HEK293 (cell line): ENCODE results near the gene EXOC7.
A peak's percentile ranks its signal among the peaks of the same experiment; 100 is the strongest.

Source experiments
- CTCF ChIA-PET: fragments of 350-600 bp; formaldehyde crosslinking; extraction: SDS; loops from one replicate; lab custom pipeline; 2021; ENCODE audit warnings: antibody characterized with exemption; lab: Yijun Ruan, JAX
- POLR2A ChIA-PET: fragments of 300-600 bp; formaldehyde crosslinking; extraction: SDS; loops from one replicate; lab custom pipeline; 2020; ENCODE audit warnings: antibody characterized with exemption, inconsistent platforms; lab: Yijun Ruan, JAX
- H3K27ac ChIP-seq: fragments of 200-500 bp; sonication (Bioruptor generic); 2 replicates; pipeline ENCODE4 v1.5.1; 2014; ENCODE audit warnings: low read depth, low read length, control low read depth, inconsistent platforms; ENCODE audit errors: extremely low read depth
- H3K36me3 ChIP-seq, 2 experiments: fragments of 200-500 bp in 1 of 2; sonication (Bioruptor generic) in 1 of 2; 1 replicate in 1 of 2; 2 replicates in 1 of 2; pipeline ENCODE4 v1.5.1; 2014 to 2017; ENCODE audit warnings: inconsistent platforms in 2 of 2, low read length in 2 of 2; ENCODE audit not compliant: control insufficient read depth in 2 of 2, insufficient read depth in 1 of 2
- H3K4me1 ChIP-seq: fragments of 200-500 bp; sonication (Bioruptor generic); 2 replicates; pipeline ENCODE4 v1.5.1; 2014; ENCODE audit warnings: mild to moderate bottlenecking, low read length, inconsistent platforms; ENCODE audit not compliant: control insufficient read depth, insufficient read depth
- H3K4me3 ChIP-seq: 2 replicates; pipeline ENCODE4 v1.5.1; 2011; ENCODE audit warnings: low read depth, mild to moderate bottlenecking, control low read depth, low read length, moderate library complexity
- H3K9me3 ChIP-seq: fragments of 200-500 bp; sonication (Bioruptor generic); 2 replicates; pipeline ENCODE4 v1.5.1; 2014; ENCODE audit warnings: low read depth, low read length, inconsistent platforms; ENCODE audit not compliant: control insufficient read depth, insufficient read depth
- BCL11A ChIP-seq: fragments of 450-650 bp; formaldehyde crosslinking; IDR thresholded peaks from 2 replicates; pipeline ENCODE4 v1.5.1; 2016; ENCODE audit warnings: low read depth, missing biosample characterization, missing genetic modification characterization
- EGR2 ChIP-seq: fragments of 450-650 bp; formaldehyde crosslinking; IDR thresholded peaks from 2 replicates; pipeline ENCODE4 v1.5.1; 2016; ENCODE audit warnings: low read depth, missing biosample characterization, missing genetic modification characterization
- GLI2 ChIP-seq: fragments of 450-650 bp; formaldehyde crosslinking; IDR thresholded peaks from 2 replicates; pipeline ENCODE4; 2017; ENCODE audit warnings: missing biosample characterization, missing genetic modification characterization, low read depth, borderline replicate concordance
- KLF1 ChIP-seq: fragments of 450-650 bp; formaldehyde crosslinking; IDR thresholded peaks from 2 replicates; pipeline ENCODE4 v1.5.1; 2016; ENCODE audit warnings: missing biosample characterization, missing genetic modification characterization
- MYNN ChIP-seq: fragments of 450-650 bp; formaldehyde crosslinking; IDR thresholded peaks from 2 replicates; pipeline ENCODE4 v1.5.1; 2016; ENCODE audit warnings: missing biosample characterization, missing genetic modification characterization, borderline replicate concordance
- REPIN1 ChIP-seq: fragments of 450-650 bp; formaldehyde crosslinking; IDR thresholded peaks from 2 replicates; pipeline ENCODE4 v1.5.1; 2017; ENCODE audit warnings: missing biosample characterization, missing genetic modification characterization, low read depth
- SP3 ChIP-seq: fragments of 450-650 bp; formaldehyde crosslinking; IDR thresholded peaks from 2 replicates; pipeline ENCODE4 v1.5.1; 2016; ENCODE audit warnings: missing biosample characterization, missing genetic modification characterization
- YY1 ChIP-seq: fragments of 450-650 bp; formaldehyde crosslinking; IDR thresholded peaks from 2 replicates; pipeline ENCODE4 v1.5.1; 2018; ENCODE audit warnings: missing biosample characterization, missing genetic modification characterization
- ZFP41 ChIP-seq: fragments of 450-650 bp; formaldehyde crosslinking; IDR thresholded peaks from 2 replicates; pipeline ENCODE4 v1.5.1; 2016; ENCODE audit warnings: missing biosample characterization, missing genetic modification characterization, borderline replicate concordance
- ZNF132 ChIP-seq: fragments of 450-650 bp; formaldehyde crosslinking; IDR thresholded peaks from 2 replicates; pipeline ENCODE4 v1.5.1; 2017; ENCODE audit warnings: missing biosample characterization, missing genetic modification characterization, borderline replicate concordance
- ZNF138 ChIP-seq: fragments of 450-650 bp; formaldehyde crosslinking; IDR thresholded peaks from 2 replicates; pipeline ENCODE4 v1.5.1; 2016; ENCODE audit warnings: missing biosample characterization, missing genetic modification characterization, borderline replicate concordance
- ZNF174 ChIP-seq: fragments of 450-650 bp; formaldehyde crosslinking; IDR thresholded peaks from 2 replicates; pipeline ENCODE4 v1.5.0; 2017; ENCODE audit warnings: missing biosample characterization, mild to moderate bottlenecking, missing genetic modification characterization
- ZNF184 ChIP-seq: fragments of 450-650 bp; IDR thresholded peaks from 2 replicates; pipeline ENCODE4 v1.5.1; 2018; ENCODE audit warnings: missing biosample characterization, mild to moderate bottlenecking, missing genetic modification characterization
- ZNF19 ChIP-seq: fragments of 450-650 bp; formaldehyde crosslinking; IDR thresholded peaks from 2 replicates; pipeline ENCODE4; 2016; ENCODE audit warnings: missing biosample characterization, missing genetic modification characterization, low read depth
- ZNF211 ChIP-seq: fragments of 450-650 bp; formaldehyde crosslinking; IDR thresholded peaks from 2 replicates; pipeline ENCODE4 v1.5.1; 2016; ENCODE audit warnings: low read depth, missing biosample characterization, missing genetic modification characterization
- ZNF221 ChIP-seq: fragments of 450-650 bp; formaldehyde crosslinking; IDR thresholded peaks from 2 replicates; pipeline ENCODE4 v1.5.1; 2017; ENCODE audit warnings: missing biosample characterization, missing genetic modification characterization, borderline replicate concordance
- ZNF223 ChIP-seq: fragments of 450-650 bp; formaldehyde crosslinking; IDR thresholded peaks from 2 replicates; pipeline ENCODE4 v1.5.1; 2016; ENCODE audit warnings: missing biosample characterization, missing genetic modification characterization
- ZNF24 ChIP-seq: fragments of 450-650 bp; formaldehyde crosslinking; IDR thresholded peaks from 2 replicates; pipeline ENCODE4 v1.5.1; 2016; ENCODE audit warnings: missing biosample characterization, missing genetic modification characterization
- ZNF266 ChIP-seq: fragments of 450-650 bp; formaldehyde crosslinking; IDR thresholded peaks from 2 replicates; pipeline ENCODE4 v1.5.1; 2016; ENCODE audit warnings: missing biosample characterization, missing genetic modification characterization, low read depth
- ZNF311 ChIP-seq: fragments of 450-650 bp; formaldehyde crosslinking; IDR thresholded peaks from 2 replicates; pipeline ENCODE4 v1.5.1; 2017; ENCODE audit warnings: missing biosample characterization, missing genetic modification characterization, borderline replicate concordance
- ZNF324 ChIP-seq: fragments of 450-650 bp; formaldehyde crosslinking; IDR thresholded peaks from 2 replicates; pipeline ENCODE4 v1.5.1; 2016; ENCODE audit warnings: missing biosample characterization, missing genetic modification characterization
- ZNF350 ChIP-seq: fragments of 450-650 bp; formaldehyde crosslinking; IDR thresholded peaks from 2 replicates; pipeline ENCODE4 v1.5.0; 2017; ENCODE audit warnings: missing biosample characterization, mild to moderate bottlenecking, missing genetic modification characterization
- ZNF404 ChIP-seq: fragments of 450-650 bp; formaldehyde crosslinking; IDR thresholded peaks from 2 replicates; pipeline ENCODE4 v1.5.1; 2017; ENCODE audit warnings: missing biosample characterization, missing genetic modification characterization
- ZNF501 ChIP-seq: fragments of 450-650 bp; formaldehyde crosslinking; IDR thresholded peaks from 2 replicates; pipeline ENCODE4 v1.5.1; 2016; ENCODE audit warnings: missing biosample characterization, missing genetic modification characterization
- ZNF544 ChIP-seq: fragments of 450-650 bp; formaldehyde crosslinking; IDR thresholded peaks from 2 replicates; pipeline ENCODE4 v1.5.0; 2017; ENCODE audit warnings: missing biosample characterization, missing genetic modification characterization
- ZNF561 ChIP-seq: fragments of 450-650 bp; IDR thresholded peaks from 2 replicates; pipeline ENCODE4 v1.5.1; 2018; ENCODE audit warnings: missing biosample characterization, missing genetic modification characterization, borderline replicate concordance
- ZNF571 ChIP-seq: fragments of 450-650 bp; formaldehyde crosslinking; IDR thresholded peaks from 2 replicates; pipeline ENCODE4 v1.5.0; 2017; ENCODE audit warnings: missing biosample characterization, missing genetic modification characterization
- ZNF585B ChIP-seq: fragments of 450-650 bp; formaldehyde crosslinking; IDR thresholded peaks from 2 replicates; pipeline ENCODE4 v1.5.1; 2016; ENCODE audit warnings: missing biosample characterization, missing genetic modification characterization
- ZNF621 ChIP-seq: fragments of 450-650 bp; formaldehyde crosslinking; IDR thresholded peaks from 2 replicates; pipeline ENCODE4 v1.5.1; 2017; ENCODE audit warnings: missing biosample characterization, missing genetic modification characterization
- ZNF626 ChIP-seq: fragments of 450-650 bp; sonication (Bioruptor Pico); formaldehyde crosslinking; IDR thresholded peaks from 2 replicates; pipeline ENCODE4 v1.5.1; 2018; ENCODE audit warnings: missing biosample characterization, missing genetic modification characterization, inconsistent platforms
- ZNF629 ChIP-seq: fragments of 450-650 bp; formaldehyde crosslinking; IDR thresholded peaks from 2 replicates; pipeline ENCODE4 v1.5.1; 2017; ENCODE audit warnings: missing biosample characterization, missing genetic modification characterization
- ZNF654 ChIP-seq: fragments of 450-650 bp; formaldehyde crosslinking; IDR thresholded peaks from 2 replicates; pipeline ENCODE4 v1.5.1; 2016; ENCODE audit warnings: low read depth, missing biosample characterization, missing genetic modification characterization
- ZNF843 ChIP-seq: fragments of 450-650 bp; formaldehyde crosslinking; IDR thresholded peaks from 2 replicates; pipeline ENCODE4 v1.5.1; 2016; ENCODE audit warnings: missing biosample characterization, missing genetic modification characterization
- TF ChIP-seq, protein P1 (sequence below): fragments of 450-650 bp; formaldehyde crosslinking; IDR thresholded peaks from 2 replicates; pipeline ENCODE4 v1.5.1; 2017; ENCODE audit warnings: missing biosample characterization, missing genetic modification characterization
- TF ChIP-seq, protein P2 (sequence below): fragments of 450-650 bp; formaldehyde crosslinking; IDR thresholded peaks from 2 replicates; pipeline ENCODE4 v1.5.1; 2016; ENCODE audit warnings: missing biosample characterization, missing genetic modification characterization
- TF ChIP-seq, protein P3 (sequence below): fragments of 450-650 bp; formaldehyde crosslinking; IDR thresholded peaks from 2 replicates; pipeline ENCODE4; 2016; ENCODE audit warnings: missing biosample characterization, missing genetic modification characterization

EXOC7 gene

DNA sequence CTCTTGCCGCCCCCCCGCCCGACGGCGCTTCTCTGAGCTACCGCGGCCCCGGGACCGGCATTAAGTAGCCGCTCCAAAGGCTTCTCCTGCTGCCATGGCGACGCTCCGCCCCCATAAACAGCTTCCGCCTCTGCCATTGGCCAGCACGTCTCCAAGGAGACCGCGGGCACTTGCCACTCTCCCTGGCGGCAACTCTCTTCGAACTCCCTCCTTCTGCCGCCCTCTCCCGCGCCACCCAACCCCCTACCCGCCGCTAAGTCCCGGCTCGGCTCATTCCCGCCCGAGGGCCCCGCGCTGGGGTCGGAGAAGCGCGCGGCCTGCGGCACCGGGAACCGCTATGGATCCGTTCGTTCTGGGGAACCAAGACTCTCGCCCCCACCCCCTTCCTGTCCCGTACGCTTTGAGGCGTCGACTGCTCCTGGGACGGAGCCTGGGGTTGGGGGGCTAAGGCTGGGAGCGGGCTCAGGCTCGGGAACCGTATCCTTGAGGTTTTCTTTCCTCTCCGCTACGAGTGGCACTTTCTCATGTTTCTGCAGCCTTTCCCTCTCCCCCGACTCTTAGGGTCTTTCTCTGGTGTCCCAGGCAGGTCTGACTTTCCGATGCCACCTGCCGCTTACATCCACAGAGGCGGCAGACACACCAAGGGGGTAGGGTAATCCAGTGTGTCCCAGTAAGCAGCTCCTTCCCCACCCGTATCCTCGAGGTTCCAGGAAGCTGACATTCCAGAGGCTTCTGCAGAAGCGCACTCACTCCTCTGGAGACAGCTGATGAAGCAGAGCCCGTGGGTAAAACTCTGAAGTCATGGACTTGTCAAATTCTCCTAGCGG lies 37.8 kb upstream of the EXOC7 start, which contains the start of gene FOXJ1:
FOXJ1 (minus strand) TSS at position 34 of the 827 bp plus-strand sequence. CDS start 850 bp downstream, outside the sequence.
- ChIA-PET CTCF (interaction anchor here (0.6 to 4.3 kb wide), 7 partner anchors 9 to 87 kb away, joined by 4 to 38 read pairs (median 4); no protein-coding TSS in a partner anchor), POLR2A (interaction anchor here (0.6 to 1.5 kb wide), 4 partner anchors 8 to 133 kb away, joined by 3 to 4 read pairs (median 4); no protein-coding TSS in a partner anchor)
- H3K4me3 ChIP-seq, result peak within 1 kb of the TSS; percentile 27
- H3K36me3 ChIP-seq, result peaks cover 0 to 10% of the 10 kb centered on the region in 2 experiments; a peak in 1 of 3 replicates
- peaks cover 9% of the 10 kb centered on the region for H3K4me1 ChIP-seq
- H3K9me3 ChIP-seq, result no peaks in the 10 kb centered on the region
- H3K27ac ChIP-seq, result peak within 1 kb of the TSS; percentile 48; the same call in 1 of the 2 replicates
- TF ChIP-seq ZNF221 (no peak), YY1 (tag by site-specific recombination) (no peak), ZNF621 (tag by site-specific recombination) (no peak), GLI2 (tag by site-specific recombination) (no peak), ZNF585B (tag by site-specific recombination) (no peak), KLF1 (peak; percentile 55), ZNF561 (tag by site-specific recombination) (0 out of 2 replicates have a peak, but pooled peaks have one; percentile 55), ZNF19 (no peak), ZNF132 (tag by site-specific recombination) (no peak), ZNF311 (tag by site-specific recombination) (no peak), BCL11A (tag by site-specific recombination) (0 out of 2 replicates have a peak, but pooled peaks have one; percentile 20), ZNF184 (no peak), REPIN1 (tag by site-specific recombination) (no peak), ZNF544 (tag by site-specific recombination) (no peak), ZNF404 (tag by site-specific recombination) (no peak), ZNF626 (tag by site-specific recombination) (no peak), ZNF266 (no peak), ZNF350 (tag by site-specific recombination) (no peak), ZNF138 (tag by site-specific recombination) (no peak), ZNF501 (tag by site-specific recombination) (peak; percentile 87), ZNF654 (no peak), MYNN (tag by site-specific recombination) (no peak; the same call in 1 of the 2 replicates), ZFP41 (tag by site-specific recombination) (no peak), ZNF24 (tag by site-specific recombination) (0 out of 2 replicates have a peak, but pooled peaks have one; percentile 59), ZNF571 (tag by site-specific recombination) (no peak), ZNF211 (tag by site-specific recombination) (no peak), ZNF223 (tag by site-specific recombination) (no peak), EGR2 (peak; percentile 45; the same call in 1 of the 2 replicates), ZNF324 (tag by site-specific recombination) (no peak), ZNF174 (no peak), ZNF629 (tag by site-specific recombination) (peak; percentile 65; the same call in 1 of the 2 replicates), SP3 (tag by site-specific recombination) (peak; percentile 81), ZNF843 (tag by site-specific recombination) (peak; percentile 54; the same call in 1 of the 2 replicates)
- TF ChIP-seq, protein P1, sequence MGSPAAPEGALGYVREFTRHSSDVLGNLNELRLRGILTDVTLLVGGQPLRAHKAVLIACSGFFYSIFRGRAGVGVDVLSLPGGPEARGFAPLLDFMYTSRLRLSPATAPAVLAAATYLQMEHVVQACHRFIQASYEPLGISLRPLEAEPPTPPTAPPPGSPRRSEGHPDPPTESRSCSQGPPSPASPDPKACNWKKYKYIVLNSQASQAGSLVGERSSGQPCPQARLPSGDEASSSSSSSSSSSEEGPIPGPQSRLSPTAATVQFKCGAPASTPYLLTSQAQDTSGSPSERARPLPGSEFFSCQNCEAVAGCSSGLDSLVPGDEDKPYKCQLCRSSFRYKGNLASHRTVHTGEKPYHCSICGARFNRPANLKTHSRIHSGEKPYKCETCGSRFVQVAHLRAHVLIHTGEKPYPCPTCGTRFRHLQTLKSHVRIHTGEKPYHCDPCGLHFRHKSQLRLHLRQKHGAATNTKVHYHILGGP (tag by site-specific recombination), result no peak
- TF ChIP-seq, protein P2, sequence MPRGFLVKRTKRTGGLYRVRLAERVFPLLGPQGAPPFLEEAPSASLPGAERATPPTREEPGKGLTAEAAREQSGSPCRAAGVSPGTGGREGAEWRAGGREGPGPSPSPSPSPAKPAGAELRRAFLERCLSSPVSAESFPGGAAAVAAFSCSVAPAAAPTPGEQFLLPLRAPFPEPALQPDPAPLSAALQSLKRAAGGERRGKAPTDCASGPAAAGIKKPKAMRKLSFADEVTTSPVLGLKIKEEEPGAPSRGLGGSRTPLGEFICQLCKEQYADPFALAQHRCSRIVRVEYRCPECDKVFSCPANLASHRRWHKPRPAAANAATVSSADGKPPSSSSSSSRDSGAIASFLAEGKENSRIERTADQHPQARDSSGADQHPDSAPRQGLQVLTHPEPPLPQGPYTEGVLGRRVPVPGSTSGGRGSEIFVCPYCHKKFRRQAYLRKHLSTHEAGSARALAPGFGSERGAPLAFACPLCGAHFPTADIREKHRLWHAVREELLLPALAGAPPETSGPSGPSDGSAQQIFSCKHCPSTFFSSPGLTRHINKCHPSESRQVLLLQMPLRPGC, result 0 out of 2 replicates have a peak, but pooled peaks have one; percentile 68
- TF ChIP-seq, protein P3, sequence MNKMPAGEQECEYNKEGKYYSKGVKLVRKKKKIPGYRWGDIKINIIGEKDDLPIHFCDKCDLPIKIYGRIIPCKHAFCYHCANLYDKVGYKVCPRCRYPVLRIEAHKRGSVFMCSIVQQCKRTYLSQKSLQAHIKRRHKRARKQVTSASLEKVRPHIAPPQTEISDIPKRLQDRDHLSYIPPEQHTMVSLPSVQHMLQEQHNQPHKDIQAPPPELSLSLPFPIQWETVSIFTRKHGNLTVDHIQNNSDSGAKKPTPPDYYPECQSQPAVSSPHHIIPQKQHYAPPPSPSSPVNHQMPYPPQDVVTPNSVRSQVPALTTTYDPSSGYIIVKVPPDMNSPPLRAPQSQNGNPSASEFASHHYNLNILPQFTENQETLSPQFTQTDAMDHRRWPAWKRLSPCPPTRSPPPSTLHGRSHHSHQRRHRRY (tag by site-specific recombination), result no peak
